Testis (tissue), 3 donors: Measurements from ENCODE around the gene TBC1D22A. TPM values are rescaled to one million over a fixed set of nuclear protein-coding genes. Genes with fewer than 3 reads are reported as not detected.

Source experiments
- DNase-seq: peaks from one replicate; pipeline ENCODE4 v3.0.0-alpha.2; 2019
- H3K27ac ChIP-seq, 2 donors: fragments of 200-600 bp; sonication (generic); one replicate each; pipeline ENCODE4 v1.5.1; 2019
- H3K27me3 ChIP-seq: fragments of 200-600 bp; sonication (generic); one replicate; pipeline ENCODE4 v1.5.1; 2019
- H3K36me3 ChIP-seq: fragments of 200-600 bp; sonication (generic); one replicate; pipeline ENCODE4 v1.5.1; 2017; ENCODE audit warnings: low read depth; ENCODE audit errors: missing control alignments
- H3K4me1 ChIP-seq: fragments of 200-600 bp; sonication (generic); one replicate; pipeline ENCODE4 v1.5.1; 2019
- H3K4me3 ChIP-seq, 2 donors: fragments of 200-600 bp; sonication (generic); one replicate each; pipeline ENCODE4 v1.5.1; 2017 to 2019
- H3K9me3 ChIP-seq: fragments of 200-600 bp; sonication (generic); one replicate; pipeline ENCODE4 v1.5.1; 2017
- POLR2A ChIP-seq: fragments of 450-650 bp; IDR thresholded peaks from one replicate; pipeline ENCODE4 v1.6.1; 2017; ENCODE audit warnings: antibody characterized with exemption, mild to moderate bottlenecking, moderate library complexity
- WGBS, 2 donors: methylation state at CpG; one replicate each; pipeline ENCODE4 v1.1.5; 2018; 5-methylcytosine and 5-hydroxymethylcytosine counted together
- intact Hi-C: fragments of 100-400 bp; cut with DNase I; formaldehyde crosslinking; loops from one replicate; pipeline ENCODE4 v1.15.1; 2023; ENCODE audit warnings: low total_unique reads
- polyA plus RNA-seq: library from polyadenylated mRNA; stranded (reverse); fragments of 350-450 nt; fragmentation: Illumina TruSeq; extraction: RNeasy Lipid Tissue Mini Kit (QIAGEN cat#74804); gene quantifications from one replicate; pipeline ENCODE4 v1.2.3, GENCODE V29; 2014; ENCODE audit warnings: low read depth, low replicate concordance; ENCODE audit not compliant: insufficient read depth
- total RNA-seq, 2 donors: library from RNA; depleted of rRNA; stranded (reverse); fragments of >200 nt; gene quantifications; one replicate each; pipeline ENCODE4 v1.2.3, GENCODE V29; 2016
- TF ChIP-seq, protein P1 (sequence below), 3 experiments: fragments of 450-650 bp in 2 of 3; fragments of 200-600 bp in 1 of 3; sonication (generic) in 1 of 3; IDR thresholded peaks; one replicate each; pipeline ENCODE4 v1.5.1; 2016 to 2019; ENCODE audit warnings: antibody characterized with exemption in 3 of 3, mild to moderate bottlenecking in 2 of 3, moderate library complexity in 1 of 3

Gene TBC1D22A
- total and polyA plus RNA-seq, 3 donors from 2014 or later, result 16.6 to 32.8 (median 28.5) TPM

DNA sequence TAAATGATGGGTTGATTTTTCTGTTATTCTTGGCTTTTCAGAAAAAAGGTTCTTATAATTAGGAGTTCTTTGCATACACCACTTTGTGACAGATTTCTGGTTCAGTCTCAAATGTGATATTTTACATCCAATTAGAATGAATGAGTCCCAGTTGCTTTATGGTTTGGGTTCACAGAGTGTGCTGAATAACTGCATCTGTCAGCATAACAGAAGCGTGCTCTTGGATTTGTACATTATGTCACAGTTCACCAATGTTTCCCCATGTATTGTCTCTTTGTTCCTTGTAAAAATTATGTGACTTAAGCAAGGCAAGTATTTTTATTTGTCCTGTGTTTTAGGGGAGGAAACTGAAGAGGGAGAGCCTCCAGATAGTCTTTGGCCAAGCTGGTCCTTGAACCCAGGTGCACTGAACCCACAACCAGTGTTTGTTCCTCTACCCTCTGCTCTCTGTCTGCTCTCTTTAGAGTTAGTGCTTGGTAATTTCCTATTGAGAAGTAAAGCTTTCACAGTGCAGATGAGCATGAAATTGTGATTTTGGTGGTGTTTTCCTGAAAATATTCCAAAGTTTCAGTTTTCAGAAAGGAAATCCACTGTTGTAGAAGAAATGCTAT lies 107.5 kb downstream of the TBC1D22A start:
- intact Hi-C loops, result no loop called here
- TF ChIP-seq, protein P1, sequence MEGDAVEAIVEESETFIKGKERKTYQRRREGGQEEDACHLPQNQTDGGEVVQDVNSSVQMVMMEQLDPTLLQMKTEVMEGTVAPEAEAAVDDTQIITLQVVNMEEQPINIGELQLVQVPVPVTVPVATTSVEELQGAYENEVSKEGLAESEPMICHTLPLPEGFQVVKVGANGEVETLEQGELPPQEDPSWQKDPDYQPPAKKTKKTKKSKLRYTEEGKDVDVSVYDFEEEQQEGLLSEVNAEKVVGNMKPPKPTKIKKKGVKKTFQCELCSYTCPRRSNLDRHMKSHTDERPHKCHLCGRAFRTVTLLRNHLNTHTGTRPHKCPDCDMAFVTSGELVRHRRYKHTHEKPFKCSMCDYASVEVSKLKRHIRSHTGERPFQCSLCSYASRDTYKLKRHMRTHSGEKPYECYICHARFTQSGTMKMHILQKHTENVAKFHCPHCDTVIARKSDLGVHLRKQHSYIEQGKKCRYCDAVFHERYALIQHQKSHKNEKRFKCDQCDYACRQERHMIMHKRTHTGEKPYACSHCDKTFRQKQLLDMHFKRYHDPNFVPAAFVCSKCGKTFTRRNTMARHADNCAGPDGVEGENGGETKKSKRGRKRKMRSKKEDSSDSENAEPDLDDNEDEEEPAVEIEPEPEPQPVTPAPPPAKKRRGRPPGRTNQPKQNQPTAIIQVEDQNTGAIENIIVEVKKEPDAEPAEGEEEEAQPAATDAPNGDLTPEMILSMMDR (IDR thresholded peaks at IDR 0.05), result no peak
- TF ChIP-seq POLR2A, result no peak
- Histone ChIP-seq H3K4me1 (no peaks in the 10 kb centered on the region), H3K9me3 (no peaks in the 10 kb centered on the region), H3K36me3 (no peaks in the 10 kb centered on the region), H3K27me3 (no peaks in the 10 kb centered on the region), H3K27ac (no peak overlapping the region), H3K4me3 (no peak overlapping the region)
- 69 to 70% methylated on average over 1 of the region's 1 CpG for WGBS, 2 donors
- no peak for DNase-seq

DNA sequence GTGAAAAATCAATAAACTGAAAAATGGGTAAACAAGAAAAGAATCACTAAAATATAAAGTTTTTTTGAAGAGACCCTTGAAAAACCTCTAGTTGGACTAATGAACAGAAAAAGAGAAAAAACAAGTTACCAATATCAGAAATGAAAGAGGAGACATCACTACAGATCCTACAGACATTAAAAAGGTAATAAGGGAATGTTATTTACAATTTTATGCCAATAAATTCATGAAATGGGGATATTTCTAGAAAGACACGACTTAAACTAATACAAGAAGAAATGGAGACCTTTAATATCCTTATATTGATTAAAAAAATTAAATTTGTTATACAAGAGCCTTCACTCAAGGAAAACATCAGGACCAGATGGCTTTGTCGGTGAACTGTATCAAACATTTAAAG lies 109.4 kb downstream of the TBC1D22A start:
- Histone ChIP-seq H3K9me3 (no peaks in the 10 kb centered on the region), H3K27ac (no peak overlapping the region), H3K27me3 (no peaks in the 10 kb centered on the region), H3K4me1 (no peaks in the 10 kb centered on the region), H3K4me3 (no peak overlapping the region), H3K36me3 (no peaks in the 10 kb centered on the region)
- no peak for DNase-seq
- 91 to 93% methylated on average over 2 of the region's 2 CpGs for whole genome bisulfite sequencing, 2 donors
- intact Hi-C loops, result no loop called here
- TF ChIP-seq POLR2A, result no peak
- TF ChIP-seq, protein P1 (IDR thresholded peaks at IDR 0.05), result no peak

DNA sequence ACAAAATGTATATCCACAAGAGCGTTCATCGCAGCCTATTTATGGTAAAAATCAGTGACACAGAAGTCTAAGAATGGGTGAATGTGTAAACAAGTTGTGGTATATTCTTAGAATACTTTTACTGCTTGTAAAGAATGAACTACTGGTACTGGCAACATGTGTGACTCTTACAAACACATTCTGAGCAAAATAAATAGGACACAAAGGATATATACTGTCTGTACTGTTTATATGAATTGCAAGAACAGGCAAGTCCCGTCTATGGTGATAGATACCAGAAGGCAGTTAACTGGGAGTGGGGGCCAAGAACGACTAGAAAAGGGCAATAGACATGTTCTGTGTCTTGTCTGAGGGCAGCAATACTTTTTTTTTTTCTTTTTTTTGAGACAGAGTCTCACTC lies 112.6 kb downstream of the TBC1D22A start:
- intact Hi-C loops, result no loop called here
- no peak overlapping the region for H3K4me3 ChIP-seq
- TF ChIP-seq POLR2A, result no peak
- TF ChIP-seq, protein P1 (IDR thresholded peaks at IDR 0.05), result no peak
- H3K9me3 ChIP-seq, result no peaks in the 10 kb centered on the region
- DNase-seq, result no peak
- no peaks in the 10 kb centered on the region for H3K36me3 ChIP-seq
- H3K27ac ChIP-seq, result no peak overlapping the region
- H3K27me3 ChIP-seq, result no peaks in the 10 kb centered on the region
- WGBS, 2 donors, result 80 to 82% methylated on average over 4 of the region's 4 CpGs
- no peaks in the 10 kb centered on the region for H3K4me1 ChIP-seq

DNA sequence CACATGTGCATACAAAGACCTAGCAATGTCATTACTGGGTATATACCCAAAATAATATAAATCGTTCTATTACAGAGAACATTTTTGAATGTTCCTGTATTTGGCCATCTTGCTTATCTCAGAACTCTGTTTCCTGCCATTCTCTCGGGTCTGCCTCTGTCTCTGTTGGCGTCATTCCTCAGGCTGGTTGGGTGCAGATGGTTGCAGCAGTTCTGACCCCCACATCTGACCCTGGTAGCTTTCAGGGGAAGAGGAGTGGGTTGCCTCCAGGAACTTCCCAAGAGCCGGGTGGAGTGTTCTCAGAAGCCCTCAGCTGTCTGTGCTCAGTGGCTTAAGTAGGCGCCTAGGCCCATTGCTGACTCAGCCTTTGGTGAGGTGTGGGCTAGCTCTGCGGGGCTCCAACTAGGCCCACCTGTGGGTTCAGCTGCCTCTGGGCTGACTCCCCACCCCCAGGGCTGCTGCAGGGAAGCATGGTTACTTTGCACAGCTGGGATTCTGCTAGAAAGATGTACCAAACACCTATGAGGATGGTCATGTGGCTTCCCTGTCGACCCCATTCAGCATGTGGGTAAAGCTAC lies 114.0 kb downstream of the TBC1D22A start:
- Histone ChIP-seq H3K9me3 (no peaks in the 10 kb centered on the region), H3K4me3 (no peak overlapping the region), H3K36me3 (no peaks in the 10 kb centered on the region), H3K27me3 (no peaks in the 10 kb centered on the region), H3K4me1 (no peaks in the 10 kb centered on the region), H3K27ac (no peak overlapping the region)
- WGBS, 2 donors, result 85 to 89% methylated on average over 7 of the region's 7 CpGs
- no peak for TF ChIP-seq POLR2A
- TF ChIP-seq, protein P1 (IDR thresholded peaks at IDR 0.05), result no peak
- intact Hi-C loops, result no loop called here
- no peak for DNase-seq
